ENCODE data around the gene EFNA5.

DNA sequence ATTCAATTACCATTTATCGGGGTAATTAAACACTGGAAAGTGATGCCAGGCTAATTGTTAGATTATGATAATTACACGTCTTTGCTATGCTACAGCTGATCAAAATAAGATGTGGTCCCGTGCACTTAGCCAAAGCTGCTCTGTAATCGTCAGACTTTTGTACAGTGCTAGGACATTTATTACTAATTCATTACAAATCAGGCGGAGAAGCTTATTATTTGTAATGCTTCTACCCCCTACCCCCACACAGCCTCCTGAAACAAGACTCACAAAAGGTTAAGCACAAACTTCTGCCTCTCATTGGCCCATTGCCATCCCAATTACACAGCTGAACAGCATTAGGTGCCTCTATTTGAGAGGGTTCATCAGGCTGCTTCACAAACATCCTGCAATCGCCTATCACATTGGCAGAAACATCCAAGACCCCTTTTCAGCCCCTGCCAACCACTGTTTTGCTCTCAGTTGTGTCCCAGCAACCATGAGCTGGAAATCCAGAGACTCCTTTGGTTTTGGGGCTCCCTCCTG is 232.7 kb downstream of the EFNA5 start:
- TF ChIP-seq POLR2A (IDR thresholded peaks at IDR 0.05; ENCODE audit: control extremely low read depth in 1 of 2, low read depth in 2 of 2, low read length in 2 of 2) = no peak
- TF ChIP-seq BRCA1 (IDR thresholded peaks at IDR 0.05; ENCODE audit: low read depth, low read length) = no peak
- TF ChIP-seq, protein P1, sequence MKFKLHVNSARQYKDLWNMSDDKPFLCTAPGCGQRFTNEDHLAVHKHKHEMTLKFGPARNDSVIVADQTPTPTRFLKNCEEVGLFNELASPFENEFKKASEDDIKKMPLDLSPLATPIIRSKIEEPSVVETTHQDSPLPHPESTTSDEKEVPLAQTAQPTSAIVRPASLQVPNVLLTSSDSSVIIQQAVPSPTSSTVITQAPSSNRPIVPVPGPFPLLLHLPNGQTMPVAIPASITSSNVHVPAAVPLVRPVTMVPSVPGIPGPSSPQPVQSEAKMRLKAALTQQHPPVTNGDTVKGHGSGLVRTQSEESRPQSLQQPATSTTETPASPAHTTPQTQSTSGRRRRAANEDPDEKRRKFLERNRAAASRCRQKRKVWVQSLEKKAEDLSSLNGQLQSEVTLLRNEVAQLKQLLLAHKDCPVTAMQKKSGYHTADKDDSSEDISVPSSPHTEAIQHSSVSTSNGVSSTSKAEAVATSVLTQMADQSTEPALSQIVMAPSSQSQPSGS (IDR thresholded peaks at IDR 0.05; ENCODE audit: low read length) = no peak

Data from H1 (cell line).